Measurements from ENCODE around the gene SCART1. TPM values are rescaled to one million over a fixed set of nuclear protein-coding genes. Genes with fewer than 3 reads are reported as not detected.

Gene SCART1
- total and polyA plus RNA-seq, 10 of the 15 experiments (the other 5 are each of a cell fraction or from before 2014, with no cell fraction given) = 0.05 to 22.0 (median 0.58) TPM

- no peak for TF ChIP-seq GATAD2B (conservative IDR thresholded peaks at IDR 0.05; ENCODE audit: low read depth)
- no peak for TF ChIP-seq YY1 (IDR thresholded peaks at IDR 0.05; ENCODE audit: low read depth, low read length)
These were observed 9.1 kb upstream of the SCART1 start (continued) for GRCh38 chr10:133444342-133445267.

GRCh38 chr10:133445268-133445732 lies 8.4 kb upstream of the SCART1 start:
- Histone ChIP-seq H3K36me3 (ENCODE audit: control insufficient read depth in 2 of 2, insufficient read depth in 2 of 2, low read length in 1 of 2) (no peaks in the 10 kb centered on the region), H3K4me3 (no peak overlapping the region), H3K27me3 (replicated peaks in 1 of 2; ENCODE audit: control insufficient read depth in 2 of 2, insufficient read depth in 2 of 2, low read length in 1 of 2) (no peaks in the 10 kb centered on the region), H3K27ac (ENCODE audit: control insufficient read depth, insufficient read depth) (no peak overlapping the region), H3K9me3 (replicated peaks; ENCODE audit: control insufficient read depth, insufficient read depth, low read length) (peaks cover 2% of the 10 kb centered on the region; the same call in 2 of the 3 replicates), H4K20me1 (ENCODE audit: control insufficient read depth, insufficient read depth) (no peaks in the 10 kb centered on the region), H3K79me2 (ENCODE audit: control insufficient read depth, insufficient read depth, low read length) (no peaks in the 10 kb centered on the region), H3K9ac (ENCODE audit: control insufficient read depth, insufficient read depth, low read length) (no peak overlapping the region), H3K4me1 (ENCODE audit: control insufficient read depth, insufficient read depth, low read length) (no peaks in the 10 kb centered on the region), H2AFZ (ENCODE audit: control insufficient read depth, low read depth, low read length) (no peak overlapping the region), H3K4me2 (ENCODE audit: control insufficient read depth, insufficient read depth) (no peak overlapping the region)
- ChIA-PET RAD21 (ENCODE audit: unreplicated experiment) (no interaction called here), SMC1A (ENCODE audit: uncharacterized antibody, unreplicated experiment) (no interaction called here), POLR2A (no interaction called here), CTCF (no interaction called here)
- WGBS (ENCODE audit: insufficient coverage, insufficient replicate concordance, low lambda C conversion rate, missing lambda C conversion rate) = 87% methylated on average over 15 of the region's 22 CpGs
- intact Hi-C loops (cut with micrococcal nuclease; ENCODE audit: unreplicated experiment) (no loop called here), in situ Hi-C loops (cut with MboI) (no loop called here)
- FAIRE-seq = no peak
- no TSS peak for BruUV-seq (replicated peaks)
- no peak for DNase-seq (ENCODE audit: low read depth, low spot score)
- no peak for ATAC-seq
- TF ChIP-seq MYC (IDR thresholded peaks at IDR 0.05; ENCODE audit: insufficient read depth, insufficient read length, insufficient replicate concordance, low read length, severe bottlenecking) (no peak), SKIL (IDR thresholded peaks at IDR 0.05; ENCODE audit: low read depth, poor library complexity, severe bottlenecking) (no peak)
